Measurements from ENCODE around the gene PJVK.

GRCh38 chr2:178506524-178506923 is 55.3 kb downstream of the PJVK start:
- TF ChIP-seq EZH2 (IDR thresholded peaks at IDR 0.05) (no peak), CTCF (IDR thresholded peaks at IDR 0.05 in 2 of 3, conservative IDR thresholded peaks at IDR 0.05 in 1 of 3; ENCODE audit: borderline replicate concordance in 1 of 3, insufficient read depth in 1 of 3, low read depth in 2 of 3, low read length in 2 of 3) (no peak), RAD21 (IDR thresholded peaks at IDR 0.05; ENCODE audit: low read depth) (no peak), EGR1 (IDR thresholded peaks at IDR 0.05; ENCODE audit: low read depth) (no peak), SIN3A (IDR thresholded peaks at IDR 0.05; ENCODE audit: low read depth) (no peak)
